GM18519 (cell line): Measurements from ENCODE around the gene CARD18.

ENCODE experiments used
- ATAC-seq: cut with Tn5 transposase; IDR thresholded peaks from one replicate; pipeline ENCODE4 v1.9.1; 2021; ENCODE audit warnings: mild to moderate bottlenecking, moderate library complexity; ENCODE audit not compliant: unreplicated experiment, low FRiP score

CARD18 gene, protein sequence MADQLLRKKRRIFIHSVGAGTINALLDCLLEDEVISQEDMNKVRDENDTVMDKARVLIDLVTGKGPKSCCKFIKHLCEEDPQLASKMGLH

DNA sequence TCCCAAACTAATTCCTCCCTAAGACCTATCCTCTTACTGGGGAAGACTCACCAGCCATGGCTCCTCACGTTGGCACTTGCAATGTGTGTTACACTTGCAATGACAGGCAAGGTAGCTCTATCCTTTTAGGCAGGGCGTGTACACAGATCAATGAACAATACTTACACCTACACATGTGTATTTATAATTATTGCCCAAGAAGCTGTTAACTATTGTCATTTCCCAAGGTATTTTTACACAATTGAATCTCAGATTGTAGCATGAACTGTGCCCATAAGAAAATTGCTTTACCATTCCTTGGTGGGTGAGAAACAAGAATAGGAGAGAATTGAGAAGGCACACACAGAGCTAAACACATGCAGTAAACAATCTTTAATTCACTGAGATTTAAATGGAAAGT lies at the start of gene CARD18:
Gene CARD18, minus strand, starts transcription at position 101 of the 400 bp plus-strand sequence. Its CDS starts 43 bp downstream, at position 58.
- no peak for ATAC-seq

DNA sequence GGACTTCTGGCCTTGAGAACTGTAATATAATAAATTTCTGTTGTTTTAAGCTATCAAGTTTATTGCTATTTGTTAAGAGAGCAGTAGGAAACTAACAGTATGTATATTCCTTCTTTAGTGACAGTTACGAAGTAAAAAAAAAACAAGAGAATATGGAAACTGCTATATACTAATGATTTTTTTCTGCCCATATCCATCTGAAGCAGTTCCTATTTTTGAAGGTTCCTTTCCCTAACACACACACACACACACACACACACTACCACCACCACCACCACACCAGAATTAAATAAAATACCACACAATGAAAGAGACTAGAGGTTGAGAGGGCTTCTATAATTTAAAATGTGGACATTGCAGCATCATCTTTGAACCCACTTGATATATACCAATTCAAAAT lies 44.4 kb upstream of the CARD18 start:
- no peak for ATAC-seq

DNA sequence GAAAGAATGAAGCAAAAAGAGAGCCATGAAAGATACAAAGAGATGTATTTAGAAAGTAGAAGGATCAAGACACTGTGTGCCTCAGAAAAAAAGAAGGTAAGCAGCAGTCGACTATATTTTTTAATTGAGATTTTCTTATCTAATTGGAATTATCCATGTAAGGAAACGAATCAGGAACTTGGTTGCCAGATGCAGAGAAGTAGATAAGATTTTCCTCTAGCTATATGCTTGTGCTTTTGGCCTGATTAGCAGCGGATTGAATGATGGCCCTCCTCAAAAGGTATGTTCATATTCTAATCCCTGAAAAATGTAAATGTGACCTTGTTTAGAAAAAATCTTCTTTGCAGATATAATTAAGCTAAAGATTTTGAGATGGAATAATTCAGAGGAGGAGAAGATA lies 43.9 kb upstream of the CARD18 start:
- ATAC-seq, result no peak

DNA sequence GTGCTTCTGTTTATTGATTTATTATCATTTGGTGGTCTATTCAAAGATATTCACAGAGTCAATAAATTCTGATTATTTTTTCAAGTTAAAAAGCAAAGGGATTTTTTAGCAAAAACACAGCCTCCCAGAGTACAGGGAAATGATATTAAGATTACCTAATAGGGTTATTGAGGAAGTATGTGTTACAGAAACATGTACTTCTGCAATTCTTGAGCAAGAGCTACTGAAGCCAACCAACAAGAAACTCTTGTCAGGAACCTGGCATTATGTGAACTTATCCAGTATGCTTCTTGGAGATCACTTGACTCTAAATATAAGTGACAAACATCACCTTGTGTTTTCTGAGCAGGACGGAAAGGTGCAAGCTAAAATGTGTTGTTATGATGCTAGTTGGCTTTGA lies 42.0 kb upstream of the CARD18 start:
- ATAC-seq, result no peak

DNA sequence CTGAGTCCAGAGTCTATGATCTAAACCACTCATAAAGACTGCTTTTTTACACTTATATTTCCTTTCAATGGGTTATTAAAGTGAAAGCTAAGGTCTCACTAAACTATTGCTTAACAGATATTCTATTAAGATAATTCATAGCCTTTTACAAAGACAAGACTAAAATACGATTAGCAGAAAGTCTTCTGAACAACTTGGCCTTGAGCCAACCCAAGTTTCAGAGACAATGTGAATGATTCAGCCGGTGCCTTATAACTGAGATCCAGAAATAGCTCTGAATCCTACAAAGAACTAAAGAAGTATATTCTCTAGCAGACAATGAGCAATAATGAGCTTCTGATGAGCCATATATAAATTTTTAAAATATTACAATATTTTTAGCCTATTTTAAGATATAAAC lies 41.5 kb upstream of the CARD18 start:
- no peak for ATAC-seq

DNA sequence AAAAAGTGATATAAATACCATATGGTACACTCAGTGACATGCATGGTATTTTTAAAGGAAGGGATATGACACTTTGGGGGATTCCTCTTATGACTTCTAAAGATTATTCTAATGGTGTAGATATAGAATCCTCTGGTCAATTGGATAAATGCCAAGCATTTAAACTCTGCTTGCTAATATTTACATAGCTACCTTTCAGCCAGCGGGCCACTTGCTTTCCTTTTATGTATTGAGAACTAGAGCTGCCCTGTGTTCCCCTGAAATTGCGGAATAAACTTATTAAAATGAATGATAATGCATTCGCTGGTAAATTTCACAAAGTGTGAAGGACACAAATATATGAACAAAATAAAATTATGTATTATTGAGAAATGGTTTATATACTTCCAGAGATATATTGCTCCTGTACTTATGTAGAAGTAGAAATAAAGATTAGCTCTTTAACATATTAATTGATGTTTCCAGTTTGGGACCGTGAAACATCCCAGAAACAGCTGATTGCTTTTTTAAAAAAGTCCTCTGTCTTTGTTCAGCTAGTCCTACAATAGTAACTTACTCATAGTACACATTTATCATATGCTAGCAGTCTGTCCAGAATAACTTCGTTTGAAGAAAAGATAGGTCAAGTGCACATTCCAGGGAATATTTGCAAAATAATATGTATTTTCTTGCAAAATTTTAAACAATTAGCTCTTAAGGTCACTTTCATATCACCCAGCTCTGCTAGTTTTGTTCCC lies 40.1 kb upstream of the CARD18 start:
- no peak for ATAC-seq

DNA sequence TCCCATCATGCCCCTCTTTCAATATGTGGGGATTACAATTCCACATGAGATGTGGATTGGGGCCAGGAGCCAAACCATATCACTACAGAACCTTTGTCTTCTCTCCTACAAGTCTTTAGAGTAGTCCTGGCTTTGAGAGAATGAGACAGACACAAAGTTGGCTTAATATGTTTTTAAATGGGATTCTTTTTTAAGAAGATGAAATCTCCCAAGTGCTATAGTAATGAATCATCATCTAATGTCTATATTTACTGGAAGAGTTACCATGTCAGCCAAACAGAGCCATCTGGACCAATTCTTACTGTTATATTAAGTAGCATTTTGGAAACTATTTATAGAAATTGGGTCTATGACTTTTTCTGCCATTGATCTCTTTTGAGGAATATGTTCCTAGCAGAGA lies 38.1 kb upstream of the CARD18 start:
- ATAC-seq, result no peak

DNA sequence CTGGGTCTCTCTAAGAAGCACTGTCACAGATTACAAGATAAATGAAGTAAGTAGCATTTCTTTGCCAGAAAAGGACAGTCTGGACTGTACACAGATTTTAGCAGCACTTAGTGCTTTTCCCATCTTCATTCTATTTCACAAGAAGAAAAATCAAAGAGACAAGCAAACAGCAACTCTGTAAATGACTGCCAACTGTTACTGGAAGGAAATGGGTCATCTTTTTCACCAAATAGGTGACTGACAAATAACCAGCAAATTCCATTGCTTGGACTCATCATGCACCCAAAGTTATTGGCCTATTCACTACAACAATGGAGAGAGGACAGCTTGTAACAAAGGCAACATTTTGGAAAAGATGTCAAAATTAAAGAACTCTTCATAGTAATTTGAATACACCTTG lies 28.9 kb upstream of the CARD18 start:
- no peak for ATAC-seq

DNA sequence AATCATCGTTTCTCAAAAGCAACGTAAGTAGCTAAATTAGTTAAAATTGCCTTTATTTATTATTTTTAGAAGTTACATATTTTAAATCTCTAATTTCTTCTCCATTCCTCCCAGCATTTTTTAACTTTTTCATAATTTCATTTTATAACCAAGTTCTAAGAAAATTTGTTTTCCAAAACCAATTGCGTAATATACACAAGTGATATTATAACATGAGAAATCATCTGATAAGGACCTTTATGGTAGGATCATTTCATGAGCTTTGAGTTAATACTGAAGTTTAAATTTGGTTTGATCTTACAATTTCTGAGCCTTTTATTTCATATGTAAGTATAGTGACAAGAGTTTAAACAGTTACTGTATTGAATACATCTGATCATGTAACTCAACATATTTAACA lies 27.7 kb upstream of the CARD18 start:
- no peak for ATAC-seq

DNA sequence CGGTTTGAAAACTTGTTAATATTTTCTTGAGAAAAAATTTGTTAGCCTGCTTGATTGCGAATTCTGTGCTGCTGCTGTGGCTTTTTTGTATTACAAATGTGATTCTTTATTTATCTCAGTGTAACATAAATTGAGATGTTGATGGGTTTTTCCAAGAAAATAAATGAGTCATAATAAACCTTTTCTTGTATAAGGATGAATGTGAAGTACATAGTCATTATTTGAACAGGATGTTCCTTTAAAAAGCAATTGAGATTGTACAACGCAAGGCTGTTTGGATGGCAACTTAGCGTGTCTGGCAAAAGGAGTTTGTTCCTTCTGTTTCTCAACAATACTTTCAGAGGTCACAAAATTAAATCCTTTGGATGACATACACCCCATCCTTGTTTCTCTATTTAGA lies 24.6 kb upstream of the CARD18 start:
- ATAC-seq, result no peak

DNA sequence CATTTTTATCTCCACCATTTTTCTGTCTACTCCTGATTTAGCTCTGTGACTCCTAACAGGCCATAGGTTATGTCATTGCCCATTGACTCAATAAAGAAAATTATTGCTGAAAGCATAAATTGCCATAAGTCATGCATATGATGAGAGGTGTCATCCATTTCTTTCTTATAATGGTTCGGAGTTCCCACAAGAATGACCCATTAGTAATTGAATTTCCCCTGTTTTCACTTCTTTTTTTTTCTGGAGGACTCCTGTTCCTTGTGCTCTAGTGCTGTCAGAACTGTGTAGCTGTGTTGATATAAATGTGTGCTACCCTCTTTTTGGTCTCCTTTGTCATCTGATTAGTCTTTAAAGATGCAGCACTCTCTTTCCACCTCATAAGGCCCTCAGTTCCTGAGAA lies 22.9 kb upstream of the CARD18 start:
- no peak for ATAC-seq

DNA sequence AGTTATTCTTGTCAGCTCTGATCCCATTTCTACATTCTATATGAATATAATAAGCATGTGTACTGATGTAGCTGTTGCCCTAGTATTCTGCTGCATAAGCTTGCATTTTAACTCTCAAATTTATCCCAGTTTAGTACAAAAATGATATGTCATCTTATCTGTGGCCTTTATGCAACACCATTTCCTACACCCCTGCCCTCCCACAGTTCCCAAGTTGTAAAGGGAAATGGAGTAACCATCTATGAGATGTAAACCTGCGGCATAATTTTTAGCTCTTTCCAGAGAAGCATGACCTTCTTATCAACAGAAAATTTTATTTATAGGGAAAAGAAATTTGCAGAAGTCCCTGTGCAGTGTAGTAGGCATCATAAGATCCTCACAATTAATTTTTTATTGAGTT lies 18.9 kb upstream of the CARD18 start:
- no peak for ATAC-seq

DNA sequence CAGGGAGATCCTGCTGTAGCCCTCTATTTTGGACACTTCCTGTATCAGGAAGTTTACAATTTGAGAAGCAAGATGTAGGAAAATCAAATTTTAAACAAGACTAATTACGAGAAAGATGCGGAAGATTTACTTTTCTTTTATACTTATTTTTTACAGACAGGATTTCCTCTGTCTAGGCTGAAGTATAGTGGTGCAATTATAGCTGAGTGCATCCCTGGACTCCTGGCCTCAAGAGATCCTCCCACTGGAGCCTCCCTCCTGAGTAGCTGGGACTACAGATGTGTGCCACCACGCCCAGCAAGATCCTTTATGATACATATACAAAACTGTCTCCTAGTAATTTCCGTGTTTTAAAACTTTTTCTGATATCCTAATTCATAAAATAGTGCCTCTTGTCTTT lies 17.2 kb upstream of the CARD18 start:
- no peak for ATAC-seq

DNA sequence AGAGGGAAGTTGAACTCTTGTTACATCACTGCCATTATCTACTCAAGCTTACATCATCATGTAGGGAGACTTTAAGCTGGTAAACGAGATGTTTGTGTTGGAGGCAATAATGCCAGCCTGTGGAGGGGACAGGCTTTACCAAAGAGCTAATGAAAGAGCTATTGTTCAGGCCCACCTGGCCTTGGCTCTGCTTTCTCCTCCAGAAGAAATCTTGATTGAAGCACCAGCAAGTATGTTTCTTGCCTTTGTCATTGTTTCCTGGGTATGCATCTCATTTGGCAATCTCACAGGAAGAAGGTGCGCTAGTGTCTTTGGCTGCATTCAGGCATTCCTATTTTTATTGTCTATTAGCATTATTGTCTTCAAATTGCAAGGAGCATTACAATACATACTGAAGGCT lies 16.7 kb upstream of the CARD18 start:
- no peak for ATAC-seq

DNA sequence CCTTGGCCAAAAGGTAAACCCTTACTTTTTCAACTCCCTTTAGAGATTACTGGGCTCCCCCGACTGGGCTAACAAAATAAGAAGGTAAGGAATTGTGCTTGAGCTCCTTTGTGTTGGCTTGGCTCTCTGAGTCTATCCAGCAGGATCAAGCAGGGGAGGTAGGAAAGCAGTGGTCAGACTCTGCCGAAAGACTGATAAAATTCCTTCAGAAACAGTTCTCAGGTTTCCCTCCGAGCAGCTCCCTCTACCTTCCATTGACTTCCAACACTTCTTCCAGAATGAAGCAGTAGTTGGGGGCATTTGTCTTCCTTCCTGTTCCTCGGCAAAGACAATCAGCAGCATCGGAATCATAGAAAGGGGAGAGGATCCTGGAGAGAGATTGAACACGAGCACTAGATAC lies 16.1 kb upstream of the CARD18 start:
- no peak for ATAC-seq

DNA sequence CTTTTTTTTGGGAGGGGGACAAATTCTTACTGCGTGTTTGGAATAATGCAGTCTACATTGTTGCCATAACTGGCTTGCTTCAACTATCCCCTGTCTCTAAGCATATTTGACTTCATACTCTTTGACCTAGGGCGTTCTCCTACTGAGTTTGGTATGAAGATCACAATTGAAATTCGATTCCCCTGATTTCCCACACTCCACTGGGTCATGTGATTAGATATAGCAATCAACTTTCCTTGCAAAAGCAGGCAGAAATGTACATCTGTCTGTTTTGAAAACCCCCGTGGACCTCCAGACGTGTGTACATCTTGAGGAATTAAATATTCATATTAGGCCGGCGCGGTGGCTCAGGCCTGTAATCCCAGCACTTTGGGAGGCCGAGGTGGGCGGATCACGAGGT lies 13.8 kb upstream of the CARD18 start:
- no peak for ATAC-seq

DNA sequence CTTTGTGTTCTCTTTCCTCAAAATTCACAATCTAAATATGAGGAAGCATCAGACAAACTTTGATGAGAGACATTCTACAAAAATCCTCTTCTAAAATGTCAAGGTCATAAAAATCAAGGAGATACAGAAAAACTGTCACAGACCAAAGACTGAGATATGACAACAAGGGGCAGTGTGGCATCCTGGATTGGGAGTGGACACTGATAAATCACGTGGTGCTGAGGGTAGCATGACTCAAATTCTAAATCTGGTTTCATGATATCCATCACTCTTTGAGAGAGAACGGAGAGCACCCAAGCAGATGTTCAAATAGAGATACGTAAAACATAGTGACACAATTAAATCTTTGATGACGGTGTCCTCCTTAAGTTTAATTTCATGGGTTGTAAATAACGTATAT lies 13.0 kb upstream of the CARD18 start:
- no peak for ATAC-seq

DNA sequence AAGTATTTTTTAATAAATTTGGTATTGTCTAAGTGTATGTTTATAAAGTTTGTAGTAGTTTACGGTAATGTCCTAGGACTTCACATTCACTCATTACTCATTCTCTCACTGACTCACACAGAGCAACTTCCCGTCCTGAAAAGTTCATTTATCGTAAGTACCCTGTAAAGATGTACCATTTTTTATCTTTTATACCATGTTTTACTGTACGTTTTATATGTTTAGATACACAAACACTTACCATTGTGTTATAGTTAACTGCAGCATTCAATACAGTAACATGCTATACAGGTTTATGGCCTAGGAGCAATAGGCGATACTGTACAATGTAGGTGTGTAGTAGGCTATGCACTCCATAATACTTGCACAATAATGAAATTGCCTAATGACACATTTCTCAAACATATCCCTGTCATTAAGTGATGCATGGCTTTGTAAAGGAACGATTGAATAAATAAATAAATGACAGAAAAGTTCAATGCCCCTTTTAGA lies 12.5 kb upstream of the CARD18 start:
- no peak for ATAC-seq

DNA sequence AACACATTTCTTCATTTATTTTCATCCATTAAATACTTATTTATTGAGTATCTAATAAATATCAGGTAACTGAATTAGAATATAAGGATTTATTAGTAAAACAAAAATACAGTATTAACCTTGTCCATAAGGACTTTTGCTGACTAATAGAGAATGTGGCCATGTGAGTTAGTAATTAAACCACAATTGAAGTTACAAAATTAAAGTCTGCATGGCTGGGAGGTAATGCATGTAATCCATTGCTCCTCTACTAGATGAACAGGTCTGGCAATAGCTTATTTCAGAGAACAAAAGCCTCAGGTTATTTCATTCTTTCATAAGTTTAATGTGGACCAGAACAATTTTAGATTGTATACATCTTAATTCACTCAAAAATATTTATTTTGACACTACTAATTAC lies 9.9 kb upstream of the CARD18 start:
- ATAC-seq, result no peak

DNA sequence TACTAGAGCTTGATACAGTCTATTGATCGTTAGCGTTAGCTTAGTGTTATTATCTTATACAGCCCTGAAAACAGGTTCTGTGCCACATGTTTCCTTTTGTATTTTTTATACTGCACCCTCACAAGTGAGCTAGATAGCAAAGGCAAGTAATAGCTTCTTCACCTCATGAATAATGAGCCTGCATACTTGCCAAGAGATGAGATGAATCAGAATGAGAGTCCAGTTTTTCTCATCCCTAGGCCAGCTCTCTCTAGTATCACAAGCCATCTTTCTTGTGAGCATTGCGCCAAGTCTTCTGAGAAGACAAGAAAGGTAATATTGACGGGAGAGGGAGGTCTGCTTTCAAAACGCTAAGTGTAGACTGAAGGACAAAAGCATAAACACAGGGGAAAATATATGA lies 8.7 kb upstream of the CARD18 start:
- ATAC-seq, result no peak

DNA sequence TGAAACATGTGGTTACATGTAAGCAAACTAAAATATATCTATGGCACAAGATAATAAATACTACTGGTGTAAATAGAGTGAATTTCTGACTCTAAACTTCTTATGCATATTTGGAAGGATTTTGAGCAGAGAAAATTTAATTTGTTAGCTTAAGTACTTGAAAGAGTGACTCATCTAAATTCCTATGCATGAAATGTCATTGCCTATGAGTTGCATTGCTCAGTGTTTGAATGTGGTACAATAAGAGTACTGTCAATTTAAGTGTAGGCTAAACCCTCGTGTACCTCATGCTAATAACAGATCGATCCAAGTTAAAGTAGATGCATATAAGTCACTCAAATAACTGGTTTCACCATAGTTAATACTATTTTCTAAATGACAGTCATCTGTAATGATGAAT lies 5.3 kb upstream of the CARD18 start:
- no peak for ATAC-seq

DNA sequence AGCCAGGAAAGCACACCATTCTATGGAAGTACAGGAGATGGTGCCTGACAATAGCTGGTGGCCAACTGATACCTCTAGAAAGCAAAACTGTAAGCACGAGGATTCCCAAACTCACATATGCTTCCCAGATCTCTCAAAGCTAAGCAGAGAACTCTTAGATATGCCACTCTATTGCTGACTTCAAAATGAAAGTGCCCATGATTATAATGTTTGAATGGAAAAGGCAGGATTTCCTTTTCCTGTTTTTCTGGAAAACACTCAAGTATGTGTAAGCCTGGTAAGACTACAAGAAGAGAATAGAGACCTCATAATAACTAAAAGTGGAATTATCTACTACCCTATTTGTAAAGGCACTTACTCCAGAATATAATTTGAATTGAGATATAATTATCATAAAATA lies 2.6 kb upstream of the CARD18 start:
- ATAC-seq, result no peak

DNA sequence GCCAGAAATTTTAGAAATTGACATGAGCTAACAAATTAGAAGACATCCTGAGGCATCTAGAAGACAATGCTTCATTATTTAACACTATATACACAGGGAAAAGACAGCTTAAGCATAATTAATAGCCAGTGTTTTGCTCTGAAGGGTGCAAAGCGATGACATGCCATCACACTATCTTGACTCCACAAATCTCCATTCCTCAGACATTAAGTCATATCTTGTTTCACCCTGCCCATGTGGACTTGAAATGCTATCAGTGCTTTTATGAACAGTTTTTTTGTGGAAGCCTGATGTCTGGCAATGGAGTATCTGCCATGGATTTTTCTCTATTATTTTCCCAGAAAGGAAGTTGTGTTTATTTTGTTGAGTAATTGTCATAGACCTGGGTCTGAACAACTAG lies 2.3 kb downstream of the CARD18 start:
- no peak for ATAC-seq
